Adipocyte (in vitro differentiated cells): ENCODE measurements around the gene HTRA2.

ENCODE experiments used
- DNase-seq: peaks from one replicate; pipeline ENCODE4 v3.0.0-alpha.2; 2015; ENCODE audit warnings: low read depth
- H3K27me3 ChIP-seq: replicated peaks from 2 replicates; pipeline ENCODE4 v1.7.0; 2013; ENCODE audit warnings: mild to moderate bottlenecking, low read length, moderate library complexity; ENCODE audit not compliant: control insufficient read depth, insufficient read depth
- H3K36me3 ChIP-seq: 2 replicates; pipeline ENCODE4 v1.7.0; 2013; ENCODE audit warnings: low read length, mild to moderate bottlenecking, moderate library complexity; ENCODE audit not compliant: control insufficient read depth, insufficient read depth, severe bottlenecking
- H3K4me1 ChIP-seq: 2 replicates; pipeline ENCODE4 v1.7.0; 2013; ENCODE audit warnings: mild to moderate bottlenecking, low read length, moderate library complexity; ENCODE audit not compliant: control insufficient read depth, insufficient read depth
- H3K4me3 ChIP-seq: 2 replicates; pipeline ENCODE4 v1.7.0; 2013; ENCODE audit warnings: mild to moderate bottlenecking, low read length, moderate library complexity
- H3K9ac ChIP-seq: 2 replicates; pipeline ENCODE4 v1.7.0; 2013; ENCODE audit warnings: mild to moderate bottlenecking, low read length, moderate library complexity
- H3K9me3 ChIP-seq: 2 replicates; pipeline ENCODE4 v1.7.0; 2013; ENCODE audit warnings: mild to moderate bottlenecking, low read length, moderate library complexity; ENCODE audit not compliant: control insufficient read depth

Gene HTRA2

DNA sequence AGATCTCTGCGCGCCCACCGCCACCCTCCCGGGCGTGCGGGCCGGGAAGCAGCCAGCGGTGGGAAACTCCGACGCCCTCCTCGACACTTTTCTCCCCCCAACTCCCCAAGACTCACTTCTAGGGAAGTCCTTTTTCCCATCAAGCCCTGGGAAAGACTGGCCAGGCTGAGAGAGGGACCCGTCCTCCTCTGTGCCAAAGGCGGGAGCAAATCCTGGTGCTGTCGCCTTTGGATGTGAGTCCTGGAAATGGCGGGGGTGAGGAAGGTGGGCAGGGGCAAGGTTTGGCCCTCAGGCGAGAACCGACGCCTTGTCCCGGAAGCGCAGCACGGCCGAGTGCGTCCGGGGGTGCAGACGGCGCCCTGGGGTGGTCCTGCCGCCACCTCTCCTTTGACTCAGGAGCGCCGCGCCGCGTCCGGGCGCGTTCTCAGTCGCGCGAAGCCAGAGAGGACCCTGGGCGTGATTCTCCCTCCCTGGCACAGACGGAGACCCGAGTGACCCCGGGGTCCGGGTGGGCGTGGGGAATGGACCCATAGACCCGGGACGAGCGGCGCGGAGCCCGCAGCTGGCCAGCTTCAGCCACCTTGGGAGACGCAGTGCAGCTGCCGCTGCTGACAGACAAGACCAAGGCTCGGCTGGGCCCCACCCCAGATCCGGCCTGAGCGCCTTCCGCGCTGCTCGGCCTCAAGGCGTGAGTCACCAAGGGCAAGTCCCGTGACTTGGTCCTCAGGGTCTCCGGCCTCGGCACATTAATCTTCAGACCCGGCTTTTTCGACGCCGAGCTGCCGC, 26.8 kb upstream of the HTRA2 start:
- Histone ChIP-seq H3K9ac (peak overlapping the region; percentile 94), H3K4me1 (peaks cover 53% of the 10 kb centered on the region), H3K4me3 (peak overlapping the region; percentile 96), H3K9me3 (no peaks in the 10 kb centered on the region), H3K36me3 (peaks cover 18% of the 10 kb centered on the region), H3K27me3 (no peaks in the 10 kb centered on the region)
- DNase-seq = peak; percentile 91

- DNase-seq = peak; percentile 14
- Histone ChIP-seq H3K9ac (peak overlapping the region; percentile 94), H3K36me3 (peaks cover 18% of the 10 kb centered on the region), H3K27me3 (no peaks in the 10 kb centered on the region), H3K4me1 (peaks cover 49% of the 10 kb centered on the region), H3K4me3 (peak overlapping the region; percentile 96), H3K9me3 (no peaks in the 10 kb centered on the region)
Measured at GRCh38 chr2:74503506-74504475, 25.9 kb upstream of the HTRA2 start.

- Histone ChIP-seq H3K4me3 (peak overlapping the region; percentile 96), H3K4me1 (peaks cover 44% of the 10 kb centered on the region), H3K27me3 (no peaks in the 10 kb centered on the region), H3K36me3 (peaks cover 18% of the 10 kb centered on the region), H3K9ac (peak overlapping the region; percentile 94), H3K9me3 (no peaks in the 10 kb centered on the region)
- peak; percentile 5 for DNase-seq
Measured at GRCh38 chr2:74504591-74504990, 25.1 kb upstream of the HTRA2 start.

DNA sequence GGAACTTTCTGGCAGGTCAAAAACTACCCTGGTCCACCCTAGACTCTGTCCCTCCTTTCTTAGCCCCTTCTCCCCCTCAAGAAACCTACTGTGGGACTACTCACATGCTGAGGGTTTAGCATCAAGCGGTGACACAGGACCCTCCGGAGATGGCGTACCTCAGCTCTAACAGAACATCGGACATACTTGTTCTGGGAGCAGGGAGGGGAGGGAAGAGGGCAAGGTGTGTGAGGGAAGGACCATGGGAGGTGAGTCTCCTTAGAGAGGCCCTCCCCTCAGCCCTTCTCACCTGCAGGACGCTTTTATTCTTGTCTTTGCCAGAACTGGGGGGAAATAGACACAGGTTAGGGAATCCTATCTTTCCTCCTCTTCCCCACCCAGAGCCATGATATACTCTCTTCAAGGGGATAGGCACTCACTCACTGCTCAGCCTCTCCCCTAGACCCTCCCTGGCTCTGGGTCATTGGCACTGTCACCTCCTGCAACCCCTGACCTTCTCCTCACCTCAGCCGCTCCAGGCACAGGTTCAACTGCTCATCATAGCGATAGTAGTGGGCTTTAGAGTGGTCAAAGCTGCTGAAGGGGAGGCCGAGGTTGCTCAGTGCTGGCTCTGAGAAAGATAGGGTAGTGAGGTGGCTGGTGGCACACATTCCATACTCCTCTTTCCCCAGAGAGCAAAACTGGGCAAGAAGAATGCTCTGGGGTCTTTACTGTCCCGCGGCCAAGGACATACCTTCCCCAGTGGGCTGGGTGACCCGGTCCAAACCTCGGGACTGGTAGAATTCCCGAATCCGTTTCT, 24.1 kb upstream of the HTRA2 start:
- peaks cover 4% of the 10 kb centered on the region for H3K27me3 ChIP-seq
- DNase-seq = no peak
- H3K9me3 ChIP-seq = no peaks in the 10 kb centered on the region
- peaks cover 18% of the 10 kb centered on the region for H3K36me3 ChIP-seq
- peaks cover 44% of the 10 kb centered on the region for H3K4me1 ChIP-seq
- peak overlapping the region; percentile 96 for H3K4me3 ChIP-seq
- peak overlapping the region; percentile 94 for H3K9ac ChIP-seq

GRCh38 chr2:74507145-74507925, 22.4 kb upstream of the HTRA2 start, which contains the start of gene PCGF1:
Gene PCGF1, minus strand, starts transcription at chr2:74507695. Its CDS starts 27 bp downstream, at chr2:74507668.
- H3K27me3 ChIP-seq = peaks cover 20% of the 10 kb centered on the region

GRCh38 chr2:74507926-74508520, 21.7 kb upstream of the HTRA2 start:
- peak; percentile 76 for DNase-seq
- H3K4me1 ChIP-seq = peaks cover 41% of the 10 kb centered on the region
- H3K36me3 ChIP-seq = peaks cover 18% of the 10 kb centered on the region
- H3K4me3 ChIP-seq = peak overlapping the region; percentile 96
- peaks cover 25% of the 10 kb centered on the region for H3K27me3 ChIP-seq
- peak overlapping the region; percentile 99 for H3K9ac ChIP-seq
- H3K9me3 ChIP-seq = no peaks in the 10 kb centered on the region

More at GRCh38 chr2:74507145-74507925, 22.4 kb upstream of the HTRA2 start, which contains the start of gene PCGF1:
- Histone ChIP-seq H3K4me3 (peak within 1 kb of the TSS; percentile 96), H3K36me3 (peaks cover 18% of the 10 kb centered on the region), H3K9me3 (no peaks in the 10 kb centered on the region), H3K9ac (peak within 1 kb of the TSS; percentile 99), H3K4me1 (peaks cover 44% of the 10 kb centered on the region)
- peak; percentile 99 for DNase-seq

DNA sequence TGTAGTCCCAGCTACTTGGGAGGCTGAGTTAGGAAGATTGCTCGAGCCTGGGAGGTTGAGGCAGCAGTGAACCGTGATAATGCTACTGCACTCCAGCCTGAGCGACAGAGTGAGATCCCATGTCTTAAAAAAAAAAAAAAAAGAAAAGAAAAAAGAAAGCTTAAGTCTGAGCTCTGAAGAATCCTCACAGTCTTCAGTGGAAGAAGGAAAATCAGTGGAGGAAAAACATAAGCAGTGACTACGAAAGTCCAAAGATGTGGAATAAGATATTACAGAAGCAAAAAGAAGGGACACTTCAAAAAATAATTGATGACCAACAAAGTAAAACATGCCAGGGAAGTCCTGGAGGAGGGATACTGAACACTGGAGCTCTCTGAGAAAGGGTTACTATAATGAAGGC, 19.5 kb upstream of the HTRA2 start:
- no peaks in the 10 kb centered on the region for H3K9me3 ChIP-seq
- DNase-seq = no peak
- peaks cover 45% of the 10 kb centered on the region for H3K27me3 ChIP-seq
- H3K4me3 ChIP-seq = no peak overlapping the region
- H3K4me1 ChIP-seq = peaks cover 22% of the 10 kb centered on the region
- peaks cover 9% of the 10 kb centered on the region for H3K36me3 ChIP-seq
- no peak overlapping the region for H3K9ac ChIP-seq

DNA sequence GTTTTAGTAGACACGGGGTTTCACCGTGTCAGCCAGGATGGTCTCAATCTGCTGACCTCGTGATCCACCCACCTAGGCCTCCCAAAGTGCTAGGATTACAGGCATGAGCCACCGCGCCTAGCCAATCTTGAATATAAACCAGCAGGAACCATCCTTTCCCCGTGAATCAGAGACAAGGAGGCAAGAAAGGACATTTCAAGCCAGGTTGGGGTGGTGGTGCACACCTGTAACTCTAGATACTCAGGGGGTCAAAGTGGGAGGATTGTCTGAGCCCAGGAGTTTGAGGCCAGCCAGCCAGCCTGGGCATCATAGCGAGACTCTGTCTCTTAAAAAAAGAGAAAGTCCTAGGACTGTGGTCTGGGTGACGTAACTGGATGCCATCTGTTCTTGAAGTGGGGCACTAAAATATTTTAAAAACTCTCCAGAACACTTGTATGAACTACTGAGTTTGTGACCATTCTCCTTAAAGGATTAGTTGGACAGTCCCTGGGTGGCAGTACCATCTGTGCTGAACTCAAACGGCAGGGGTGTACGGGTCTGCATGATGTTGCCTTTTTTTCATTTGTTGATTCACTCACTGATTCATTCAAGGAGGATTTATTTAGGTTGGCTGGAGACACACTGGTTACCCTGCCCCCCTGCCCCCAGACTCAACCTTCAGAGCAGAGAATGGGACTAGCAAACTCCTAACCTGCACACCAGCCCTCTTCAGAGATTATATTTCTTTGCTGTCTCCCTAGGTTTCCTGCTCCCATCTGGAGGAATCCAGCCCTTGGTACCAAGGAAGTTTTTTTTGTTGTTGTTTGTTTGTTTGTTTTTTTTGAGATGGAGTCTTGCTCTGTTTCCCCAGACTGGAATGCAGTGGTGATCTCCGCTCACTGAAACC, 18.4 kb upstream of the HTRA2 start:
- Histone ChIP-seq H3K9ac (no peak overlapping the region), H3K4me1 (peaks cover 12% of the 10 kb centered on the region), H3K36me3 (no peaks in the 10 kb centered on the region), H3K9me3 (no peaks in the 10 kb centered on the region), H3K27me3 (peaks cover 54% of the 10 kb centered on the region), H3K4me3 (no peak overlapping the region)
- peak; percentile 11 for DNase-seq

- Histone ChIP-seq H3K27me3 (peaks cover 69% of the 10 kb centered on the region), H3K36me3 (no peaks in the 10 kb centered on the region), H3K9me3 (no peaks in the 10 kb centered on the region), H3K9ac (no peak overlapping the region), H3K4me3 (no peak overlapping the region), H3K4me1 (peaks cover 4% of the 10 kb centered on the region)
- DNase-seq = no peak
Measured at GRCh38 chr2:74512744-74513604, 16.8 kb upstream of the HTRA2 start.
